Loucy (cell line): ENCODE measurements around the gene WNT11.
A peak's percentile ranks its signal among the peaks of the same experiment; 100 is the strongest.

Source experiments
- H2AFZ ChIP-seq: fragments of 200-600 bp; sonication (generic); 2 replicates; pipeline ENCODE4 v1.6.0; 2016; ENCODE audit warnings: antibody characterized with exemption, mild to moderate bottlenecking, low read length, moderate library complexity
- H3F3A ChIP-seq: fragments of 200-600 bp; 2 replicates; pipeline ENCODE4 v1.6.0; 2016; ENCODE audit warnings: antibody characterized with exemption, low read depth, mild to moderate bottlenecking
- H3K27me3 ChIP-seq: fragments of 200-600 bp; sonication (generic); 2 replicates; pipeline ENCODE4 v1.6.1; 2014; ENCODE audit warnings: low read length, mild to moderate bottlenecking; ENCODE audit not compliant: insufficient read depth, poor library complexity, severe bottlenecking
- H3K36me3 ChIP-seq: fragments of 200-600 bp; sonication (generic); 2 replicates; pipeline ENCODE4 v1.6.1; 2016; ENCODE audit warnings: low read length; ENCODE audit not compliant: insufficient read depth
- H3K4me1 ChIP-seq: fragments of 200-600 bp; sonication (generic); 2 replicates; pipeline ENCODE4 v1.5.1; 2014; ENCODE audit warnings: low read length, mild to moderate bottlenecking; ENCODE audit not compliant: insufficient read depth, poor library complexity, severe bottlenecking
- H3K4me2 ChIP-seq: fragments of 200-600 bp; sonication (generic); 2 replicates; pipeline ENCODE4 v1.6.0; 2014; ENCODE audit warnings: antibody characterized with exemption, low read length, low read depth, mild to moderate bottlenecking; ENCODE audit not compliant: poor library complexity, severe bottlenecking
- H3K4me3 ChIP-seq: fragments of 200-600 bp; sonication (generic); 2 replicates; pipeline ENCODE4 v1.5.1; 2014; ENCODE audit warnings: low read length, mild to moderate bottlenecking, mixed read lengths; ENCODE audit not compliant: poor library complexity, severe bottlenecking
- H3K79me2 ChIP-seq: fragments of 200-600 bp; sonication (generic); 2 replicates; pipeline ENCODE4 v1.6.1; 2014; ENCODE audit warnings: low read length; ENCODE audit not compliant: insufficient read depth
- H3K9ac ChIP-seq: fragments of 200-600 bp; sonication (generic); 2 replicates; pipeline ENCODE4 v1.6.0; 2014; ENCODE audit warnings: mild to moderate bottlenecking, low read depth, low read length, moderate library complexity; ENCODE audit not compliant: poor library complexity, severe bottlenecking
- H3K9me2 ChIP-seq: fragments of 200-600 bp; sonication (generic); replicated peaks from 2 replicates; pipeline ENCODE4 v1.6.1; 2016; ENCODE audit warnings: low read depth, low read length, mixed read lengths
- H3K9me3 ChIP-seq: fragments of 200-600 bp; sonication (generic); 2 replicates; pipeline ENCODE4 v1.6.1; 2014; ENCODE audit warnings: mild to moderate bottlenecking, antibody characterized with exemption, low read length, low read depth; ENCODE audit not compliant: insufficient read depth
- H4K20me1 ChIP-seq: fragments of 200-600 bp; sonication (generic); 2 replicates; pipeline ENCODE4 v1.6.0; 2014; ENCODE audit warnings: antibody characterized with exemption, low read length, mild to moderate bottlenecking; ENCODE audit not compliant: insufficient read depth, poor library complexity, severe bottlenecking
- EZH2phosphoT487 ChIP-seq: fragments of 200-600 bp; IDR thresholded peaks from 2 replicates; pipeline ENCODE4 v1.6.1; 2018; ENCODE audit warnings: antibody characterized with exemption, mild to moderate bottlenecking, moderate library complexity, borderline replicate concordance
- TF ChIP-seq, protein P1 (sequence below): fragments of 200-600 bp; sonication (generic); conservative IDR thresholded peaks from 2 replicates; pipeline ENCODE4 v1.5.1; 2014; ENCODE audit warnings: mild to moderate bottlenecking, antibody characterized with exemption, low read length

The WNT11 gene

DNA sequence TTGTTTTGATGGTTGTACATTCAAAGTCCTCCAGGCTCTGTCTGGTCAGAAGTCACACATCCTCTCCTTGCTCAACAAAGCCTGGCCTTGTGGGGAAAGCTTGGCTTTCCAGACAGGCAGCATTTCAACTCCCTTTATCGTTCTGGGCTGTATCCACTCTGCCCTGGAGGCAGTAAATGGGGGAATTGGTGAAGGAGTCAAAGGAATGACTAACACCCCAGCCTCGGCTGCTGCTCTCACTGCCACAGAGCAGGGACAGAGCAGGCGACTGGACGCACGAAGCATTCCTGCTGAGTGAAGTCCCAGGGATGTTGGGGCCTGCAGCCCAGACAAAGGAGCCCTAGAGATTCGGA is 52.8 kb downstream of the WNT11 start:
- Histone ChIP-seq H3K4me1 (peaks cover 3% of the 10 kb centered on the region), H3K9me2 (no peaks in the 10 kb centered on the region), H2AFZ (peak overlapping the region; percentile 33; the same call in 1 of the 2 replicates), H3K4me2 (no peak overlapping the region), H3K9me3 (no peaks in the 10 kb centered on the region), H3K36me3 (no peaks in the 10 kb centered on the region), H3K27me3 (no peaks in the 10 kb centered on the region), H3K4me3 (no peak overlapping the region), H3F3A (no peaks in the 10 kb centered on the region), H3K79me2 (no peaks in the 10 kb centered on the region), H3K9ac (no peak overlapping the region), H4K20me1 (no peaks in the 10 kb centered on the region)
- TF ChIP-seq EZH2phosphoT487 = no peak
- TF ChIP-seq, protein P1, sequence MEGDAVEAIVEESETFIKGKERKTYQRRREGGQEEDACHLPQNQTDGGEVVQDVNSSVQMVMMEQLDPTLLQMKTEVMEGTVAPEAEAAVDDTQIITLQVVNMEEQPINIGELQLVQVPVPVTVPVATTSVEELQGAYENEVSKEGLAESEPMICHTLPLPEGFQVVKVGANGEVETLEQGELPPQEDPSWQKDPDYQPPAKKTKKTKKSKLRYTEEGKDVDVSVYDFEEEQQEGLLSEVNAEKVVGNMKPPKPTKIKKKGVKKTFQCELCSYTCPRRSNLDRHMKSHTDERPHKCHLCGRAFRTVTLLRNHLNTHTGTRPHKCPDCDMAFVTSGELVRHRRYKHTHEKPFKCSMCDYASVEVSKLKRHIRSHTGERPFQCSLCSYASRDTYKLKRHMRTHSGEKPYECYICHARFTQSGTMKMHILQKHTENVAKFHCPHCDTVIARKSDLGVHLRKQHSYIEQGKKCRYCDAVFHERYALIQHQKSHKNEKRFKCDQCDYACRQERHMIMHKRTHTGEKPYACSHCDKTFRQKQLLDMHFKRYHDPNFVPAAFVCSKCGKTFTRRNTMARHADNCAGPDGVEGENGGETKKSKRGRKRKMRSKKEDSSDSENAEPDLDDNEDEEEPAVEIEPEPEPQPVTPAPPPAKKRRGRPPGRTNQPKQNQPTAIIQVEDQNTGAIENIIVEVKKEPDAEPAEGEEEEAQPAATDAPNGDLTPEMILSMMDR = no peak

GRCh38 chr11:76152741-76153570 is 53.3 kb downstream of the WNT11 start:
- Histone ChIP-seq H3K9me2 (no peaks in the 10 kb centered on the region), H3K9ac (no peak overlapping the region), H3K36me3 (no peaks in the 10 kb centered on the region), H3K27me3 (no peaks in the 10 kb centered on the region), H4K20me1 (no peaks in the 10 kb centered on the region), H3K4me3 (no peak overlapping the region), H3F3A (no peaks in the 10 kb centered on the region), H3K9me3 (no peaks in the 10 kb centered on the region), H2AFZ (peak overlapping the region; percentile 56; the same call in 1 of the 2 replicates), H3K79me2 (no peaks in the 10 kb centered on the region), H3K4me2 (peak overlapping the region; percentile 45), H3K4me1 (peaks cover 3% of the 10 kb centered on the region)
- TF ChIP-seq, protein P1 = no peak
- TF ChIP-seq EZH2phosphoT487 = no peak

DNA sequence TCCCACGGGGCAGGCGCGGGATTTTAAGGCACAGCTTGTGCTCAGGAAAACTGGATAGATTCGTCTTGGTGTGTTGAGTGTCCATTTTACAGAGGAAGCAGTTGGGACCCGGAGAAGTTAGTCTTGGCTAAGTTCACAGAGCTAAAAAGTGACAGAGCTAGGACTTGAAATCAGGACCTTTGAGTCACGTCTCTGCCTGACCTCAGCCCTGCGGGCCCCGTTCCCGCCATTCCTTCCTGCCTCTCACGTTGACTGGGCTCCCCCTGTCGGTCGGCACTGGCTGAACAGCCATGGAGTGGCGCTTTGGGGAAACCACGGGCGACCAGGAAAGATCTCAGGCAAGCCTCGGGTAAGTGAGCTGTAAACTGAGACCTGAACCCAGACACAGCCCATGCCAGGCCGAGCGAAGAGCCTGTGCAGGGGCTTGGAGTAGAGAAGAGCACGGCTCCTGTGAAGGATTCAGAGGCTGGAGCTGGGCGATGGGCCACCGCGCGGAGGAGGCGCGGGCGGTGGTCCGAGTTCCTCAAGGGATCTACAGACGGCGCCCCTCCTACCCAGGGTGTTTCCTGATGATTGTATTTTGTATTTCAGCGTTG is 54.1 kb downstream of the WNT11 start:
- H3F3A ChIP-seq = no peaks in the 10 kb centered on the region
- TF ChIP-seq EZH2phosphoT487 = no peak
- TF ChIP-seq, protein P1 = peak; percentile 96
- peak overlapping the region; percentile 76 for H2AFZ ChIP-seq
- H3K79me2 ChIP-seq = no peaks in the 10 kb centered on the region
- peak overlapping the region; percentile 45 for H3K4me2 ChIP-seq
- no peaks in the 10 kb centered on the region for H3K9me2 ChIP-seq
- H3K9ac ChIP-seq = no peak overlapping the region
- H3K4me3 ChIP-seq = no peak overlapping the region
- no peaks in the 10 kb centered on the region for H3K9me3 ChIP-seq
- no peaks in the 10 kb centered on the region for H3K27me3 ChIP-seq
- H4K20me1 ChIP-seq = no peaks in the 10 kb centered on the region
- peaks cover 3% of the 10 kb centered on the region for H3K4me1 ChIP-seq
- H3K36me3 ChIP-seq = no peaks in the 10 kb centered on the region
